ENCODE data around the gene ETV6.
"Not testable (repeated sequence)": the region's sequence is repeated elsewhere in the genome, so short reads cannot be mapped to it uniquely, and the experiment has no call there.

Gene ETV6

DNA sequence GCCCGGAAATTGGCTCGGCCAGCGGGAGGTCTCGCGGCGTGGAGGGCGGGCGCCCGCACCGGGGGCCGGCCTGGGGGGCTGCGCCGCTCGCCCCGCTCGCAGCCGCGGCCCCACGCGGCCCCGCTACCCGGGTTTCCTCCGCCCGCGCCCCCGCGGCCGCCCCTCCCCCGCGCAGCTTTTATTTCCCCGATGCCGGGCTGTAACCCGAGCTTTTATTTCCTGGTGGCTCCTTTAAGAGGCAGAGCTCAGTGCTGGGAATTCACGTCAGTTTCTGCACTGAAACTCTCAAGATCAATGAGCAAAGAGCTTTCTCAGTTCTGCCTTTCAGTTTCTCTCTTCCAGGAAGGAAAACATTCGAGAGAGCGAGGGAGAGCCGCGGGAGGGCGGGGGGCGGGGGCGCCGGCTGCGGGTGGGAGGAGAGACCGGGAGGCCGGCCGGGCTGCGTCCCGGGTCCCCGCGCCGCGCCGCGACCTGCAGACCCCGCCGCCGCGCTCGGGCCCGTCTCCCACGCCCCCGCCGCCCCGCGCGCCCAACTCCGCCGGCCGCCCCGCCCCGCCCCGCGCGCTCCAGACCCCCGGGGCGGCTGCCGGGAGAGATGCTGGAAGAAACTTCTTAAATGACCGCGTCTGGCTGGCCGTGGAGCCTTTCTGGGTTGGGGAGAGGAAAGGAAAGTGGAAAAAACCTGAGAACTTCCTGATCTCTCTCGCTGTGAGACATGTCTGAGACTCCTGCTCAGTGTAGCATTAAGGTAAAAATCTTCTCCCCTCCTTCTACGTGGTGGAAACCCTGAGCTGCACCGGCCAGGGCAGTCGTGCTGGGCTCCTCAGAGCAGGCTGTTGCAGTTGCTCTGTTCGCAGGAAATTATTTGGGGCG lies at the start of gene ETV6:
Gene ETV6, plus strand, starts transcription at position 262 of the 873 bp plus-strand sequence. Its CDS starts 454 bp downstream, at position 716.
- TF ChIP-seq POLR2A (IDR thresholded peaks at IDR 0.05; ENCODE audit: low read length) (no peak), GATA1 (IDR thresholded peaks at IDR 0.05; ENCODE audit: low read depth, low read length) (no peak)
- peak; percentile 65 to 72 for DNase-seq

- DNase-seq: no peak
- TF ChIP-seq POLR2A (IDR thresholded peaks at IDR 0.05; ENCODE audit: low read length) (no peak), GATA1 (IDR thresholded peaks at IDR 0.05; ENCODE audit: low read depth, low read length) (no peak)
Observed at GRCh38 chr12:11600199-11600598, 49.3 kb upstream of the ETV6 start.

DNA sequence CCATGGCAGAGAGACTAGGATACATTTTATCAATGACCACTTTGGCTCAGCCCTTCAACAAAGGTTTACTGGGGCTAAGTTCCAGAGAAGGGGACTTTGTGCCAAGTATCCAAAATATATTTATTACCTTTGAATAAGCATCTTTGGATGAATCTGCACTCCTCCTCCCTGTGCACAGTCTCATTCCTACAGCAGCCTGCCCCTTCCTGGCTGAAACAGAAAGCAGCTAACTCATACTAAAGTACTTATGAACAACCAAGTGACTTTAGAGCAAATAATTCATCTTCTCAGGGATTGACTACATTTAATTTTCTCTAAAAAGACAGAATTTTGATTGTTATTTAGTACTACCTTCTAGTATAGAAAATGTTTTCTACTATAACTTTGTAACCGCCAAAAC lies 47.8 kb upstream of the ETV6 start:
- no peak for DNase-seq
- TF ChIP-seq POLR2A (IDR thresholded peaks at IDR 0.05; ENCODE audit: low read length) (no peak), GATA1 (IDR thresholded peaks at IDR 0.05; ENCODE audit: low read depth, low read length) (no peak)

GRCh38 chr12:11607313-11608081 lies 42.0 kb upstream of the ETV6 start:
- no peak for DNase-seq
- TF ChIP-seq POLR2A (IDR thresholded peaks at IDR 0.05; ENCODE audit: low read length) (no peak), GATA1 (IDR thresholded peaks at IDR 0.05; ENCODE audit: low read depth, low read length) (no peak)

DNA sequence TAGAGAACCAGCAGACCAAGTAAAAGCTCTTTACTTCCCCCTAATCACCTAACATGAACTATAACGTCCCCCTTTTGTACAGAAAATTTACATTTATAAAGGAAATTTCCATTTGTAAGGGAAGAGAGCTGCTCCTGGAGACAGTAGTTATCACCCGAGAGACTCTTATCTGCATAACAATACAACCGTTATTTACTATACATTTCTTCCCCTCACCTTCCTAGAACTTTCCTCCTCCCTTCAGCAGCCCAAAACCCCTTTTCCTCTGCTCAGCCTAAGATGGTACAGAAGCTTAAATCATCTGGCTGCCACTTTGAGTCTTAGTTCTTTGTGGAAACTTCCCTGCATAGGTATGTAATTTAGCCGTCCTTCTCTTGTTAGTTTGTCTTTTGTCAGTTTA lies 40.4 kb upstream of the ETV6 start:
- TF ChIP-seq GATA1 (IDR thresholded peaks at IDR 0.05; ENCODE audit: low read depth, low read length) (no peak), POLR2A (IDR thresholded peaks at IDR 0.05; ENCODE audit: low read length) (no peak)
- no peak for DNase-seq

GRCh38 chr12:11615481-11615880 lies 34.0 kb upstream of the ETV6 start:
- DNase-seq: no peak
- TF ChIP-seq POLR2A (IDR thresholded peaks at IDR 0.05; ENCODE audit: low read length) (no peak), GATA1 (IDR thresholded peaks at IDR 0.05; ENCODE audit: low read depth, low read length) (no peak)

DNA sequence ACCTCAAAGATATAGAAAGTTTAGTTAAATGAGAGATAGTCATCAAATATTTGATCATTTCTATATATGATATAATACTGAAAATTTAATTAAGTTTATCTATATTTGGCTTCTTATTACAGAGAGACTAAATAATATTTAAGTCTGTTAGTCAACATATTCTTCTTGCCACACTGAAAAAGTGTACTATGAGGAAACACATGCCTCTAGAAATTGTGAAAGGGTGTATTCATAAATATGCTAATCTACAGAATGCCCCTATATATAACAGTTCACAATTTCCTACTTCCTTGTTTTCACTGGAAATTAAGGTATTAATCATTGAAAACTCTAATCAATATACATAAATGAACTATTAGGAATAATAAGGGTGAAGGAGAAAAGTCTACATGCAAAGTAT lies 31.4 kb upstream of the ETV6 start:
- TF ChIP-seq GATA1 (IDR thresholded peaks at IDR 0.05; ENCODE audit: low read depth, low read length): no peak
- TF ChIP-seq POLR2A (IDR thresholded peaks at IDR 0.05; ENCODE audit: low read length): no peak
- no peak for DNase-seq

- TF ChIP-seq GATA1 (IDR thresholded peaks at IDR 0.05; ENCODE audit: low read depth, low read length): no peak
- TF ChIP-seq POLR2A (IDR thresholded peaks at IDR 0.05; ENCODE audit: low read length): no peak
- DNase-seq: peak in 1 of 2 experiments; percentile 2
Observed at GRCh38 chr12:11621797-11622423, 27.6 kb upstream of the ETV6 start.

DNA sequence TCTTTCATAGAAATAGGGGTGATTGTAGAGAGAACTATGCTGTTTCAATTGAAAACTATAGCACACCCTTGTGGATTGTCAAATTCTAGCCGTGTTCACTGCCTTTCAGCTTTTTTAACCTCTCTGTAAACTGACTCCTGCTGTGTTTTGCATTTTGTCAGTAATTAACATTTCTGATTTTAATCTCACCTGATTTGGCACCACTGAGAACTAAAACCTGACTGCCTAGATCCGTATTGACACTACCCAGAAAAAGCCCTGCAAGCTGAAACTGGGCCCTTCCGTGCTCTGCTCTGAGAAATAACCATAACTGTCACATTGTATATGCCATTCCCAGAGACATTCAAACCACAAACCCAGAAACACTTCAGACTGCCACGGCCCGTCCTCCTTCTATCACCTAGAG lies 26.6 kb upstream of the ETV6 start:
- no peak for TF ChIP-seq POLR2A (IDR thresholded peaks at IDR 0.05; ENCODE audit: low read length)
- no peak for DNase-seq

DNA sequence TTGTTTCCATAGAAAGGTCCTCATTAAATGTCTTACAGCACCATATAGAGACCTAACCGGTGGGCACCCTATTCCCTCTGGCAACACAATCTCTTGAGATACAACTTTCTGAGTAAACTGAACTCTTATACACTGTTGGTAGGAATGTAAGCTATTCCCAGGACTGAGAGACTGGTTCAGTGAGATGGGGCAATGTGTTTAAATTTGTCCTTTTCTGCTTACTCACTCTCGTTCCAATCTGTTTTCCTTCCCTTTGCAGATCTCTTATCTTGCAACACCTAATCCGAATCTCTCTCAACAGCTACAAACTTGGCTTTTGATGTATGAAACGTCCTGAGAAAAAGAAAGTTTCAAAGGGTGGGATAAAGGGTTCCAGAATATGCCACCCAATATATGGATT lies 26.1 kb upstream of the ETV6 start:
- no peak for DNase-seq
- TF ChIP-seq GATA1 (IDR thresholded peaks at IDR 0.05; ENCODE audit: low read depth, low read length): no peak
- no peak for TF ChIP-seq POLR2A (IDR thresholded peaks at IDR 0.05; ENCODE audit: low read length)

DNA sequence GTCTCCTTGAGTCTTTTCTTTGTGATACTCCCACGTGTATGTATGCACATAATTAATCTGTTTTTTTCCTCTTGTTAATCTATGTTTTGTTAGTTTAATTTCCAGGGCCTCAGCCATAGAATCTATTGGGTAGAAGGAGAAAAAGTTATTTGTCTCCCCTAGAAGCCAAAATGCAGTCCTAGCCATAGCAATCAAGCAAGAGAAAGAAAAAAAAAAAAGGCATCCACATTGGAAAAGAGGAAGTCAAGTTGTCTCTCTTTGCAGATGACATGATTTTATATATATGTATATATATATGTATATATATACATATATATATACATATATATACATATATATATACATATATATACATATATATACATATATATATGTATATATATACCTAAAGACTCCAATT lies 25.4 kb upstream of the ETV6 start:
- TF ChIP-seq GATA1 (IDR thresholded peaks at IDR 0.05; ENCODE audit: low read depth, low read length): no peak
- no peak for TF ChIP-seq POLR2A (IDR thresholded peaks at IDR 0.05; ENCODE audit: low read length)
- DNase-seq: no peak

GRCh38 chr12:11627709-11628108 lies 21.8 kb upstream of the ETV6 start:
- not testable (repeated sequence) for DNase-seq

GRCh38 chr12:11628353-11628752 lies 21.1 kb upstream of the ETV6 start:
- DNase-seq: no peak
- TF ChIP-seq GATA1 (IDR thresholded peaks at IDR 0.05; ENCODE audit: low read depth, low read length) (no peak), POLR2A (IDR thresholded peaks at IDR 0.05; ENCODE audit: low read length) (no peak)

GRCh38 chr12:11630046-11630706 lies 19.3 kb upstream of the ETV6 start:
- TF ChIP-seq POLR2A (IDR thresholded peaks at IDR 0.05; ENCODE audit: low read length) (no peak), GATA1 (IDR thresholded peaks at IDR 0.05; ENCODE audit: low read depth, low read length) (no peak)
- no peak for DNase-seq

All from erythroblast (primary cell).